ENCODE data around the gene SMAD3. TPM values are rescaled to one million over a fixed set of nuclear protein-coding genes. Genes with fewer than 3 reads are reported as not detected.

SMAD3 gene
- total RNA-seq, 2 experiments from 2014 or later = 41.2 to 77.8 TPM

GRCh38 chr15:67190326-67190725 is 124.9 kb downstream of the SMAD3 start:
- H3K4me2 ChIP-seq (ENCODE audit: low read length) = no peak overlapping the region
- ChIA-PET CTCF (ENCODE audit: unreplicated experiment) (interaction anchor here (0.6 kb wide), 1 partner anchor 14 kb away, joined by 3 read pairs; no protein-coding TSS in a partner anchor), POLR2A (no interaction called here)
- H2AFZ ChIP-seq (ENCODE audit: low read length) = no peak overlapping the region
- no peaks in the 10 kb centered on the region for H4K20me1 ChIP-seq (ENCODE audit: insufficient read depth, low read length)
- intact Hi-C loops (cut with micrococcal nuclease; ENCODE audit: unreplicated experiment) = no loop called here
- BruUV-seq (replicated peaks) = no TSS peak
- TF ChIP-seq EZH2phosphoT487 (IDR thresholded peaks at IDR 0.05; ENCODE audit: borderline replicate concordance, low read depth, low read length) = no peak
- TF ChIP-seq, protein P1, sequence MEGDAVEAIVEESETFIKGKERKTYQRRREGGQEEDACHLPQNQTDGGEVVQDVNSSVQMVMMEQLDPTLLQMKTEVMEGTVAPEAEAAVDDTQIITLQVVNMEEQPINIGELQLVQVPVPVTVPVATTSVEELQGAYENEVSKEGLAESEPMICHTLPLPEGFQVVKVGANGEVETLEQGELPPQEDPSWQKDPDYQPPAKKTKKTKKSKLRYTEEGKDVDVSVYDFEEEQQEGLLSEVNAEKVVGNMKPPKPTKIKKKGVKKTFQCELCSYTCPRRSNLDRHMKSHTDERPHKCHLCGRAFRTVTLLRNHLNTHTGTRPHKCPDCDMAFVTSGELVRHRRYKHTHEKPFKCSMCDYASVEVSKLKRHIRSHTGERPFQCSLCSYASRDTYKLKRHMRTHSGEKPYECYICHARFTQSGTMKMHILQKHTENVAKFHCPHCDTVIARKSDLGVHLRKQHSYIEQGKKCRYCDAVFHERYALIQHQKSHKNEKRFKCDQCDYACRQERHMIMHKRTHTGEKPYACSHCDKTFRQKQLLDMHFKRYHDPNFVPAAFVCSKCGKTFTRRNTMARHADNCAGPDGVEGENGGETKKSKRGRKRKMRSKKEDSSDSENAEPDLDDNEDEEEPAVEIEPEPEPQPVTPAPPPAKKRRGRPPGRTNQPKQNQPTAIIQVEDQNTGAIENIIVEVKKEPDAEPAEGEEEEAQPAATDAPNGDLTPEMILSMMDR (conservative IDR thresholded peaks at IDR 0.05; ENCODE audit: low read length) = no peak
- peaks cover 78% of the 10 kb centered on the region for H3K36me3 ChIP-seq (ENCODE audit: insufficient read depth, low read length)
- H3K4me1 ChIP-seq (ENCODE audit: insufficient read depth, low read length, poor library complexity, severe bottlenecking) = no peaks in the 10 kb centered on the region
- no peaks in the 10 kb centered on the region for H3K9me3 ChIP-seq (ENCODE audit: low read length)
- H3K9me2 ChIP-seq (ENCODE audit: insufficient read depth, low read length) = no peaks in the 10 kb centered on the region
- DNase-seq (ENCODE audit: low spot score) = no peak
- H3K4me3 ChIP-seq (ENCODE audit: low read depth, low read length, poor library complexity, severe bottlenecking) = no peak overlapping the region
- H3K79me2 ChIP-seq (ENCODE audit: insufficient read depth, low read depth, low read length) = no peaks in the 10 kb centered on the region
- H3K27ac ChIP-seq (ENCODE audit: low read depth, low read length, poor library complexity, severe bottlenecking) = no peak overlapping the region

- H3K4me2 ChIP-seq (ENCODE audit: low read length) = no peak overlapping the region
- H3K9me2 ChIP-seq (ENCODE audit: insufficient read depth, low read length) = no peaks in the 10 kb centered on the region
- TF ChIP-seq EZH2phosphoT487 (IDR thresholded peaks at IDR 0.05; ENCODE audit: borderline replicate concordance, low read depth, low read length) = no peak
- TF ChIP-seq, protein P1 (conservative IDR thresholded peaks at IDR 0.05; ENCODE audit: low read length) = no peak
- no peaks in the 10 kb centered on the region for H3K9me3 ChIP-seq (ENCODE audit: low read length)
- H2AFZ ChIP-seq (ENCODE audit: low read length) = no peak overlapping the region
- POLR2A ChIA-PET = no interaction called here
- no peaks in the 10 kb centered on the region for H3K4me1 ChIP-seq (ENCODE audit: insufficient read depth, low read length, poor library complexity, severe bottlenecking)
- no peak overlapping the region for H3K4me3 ChIP-seq (ENCODE audit: low read depth, low read length, poor library complexity, severe bottlenecking)
- intact Hi-C loops (cut with micrococcal nuclease; ENCODE audit: unreplicated experiment) = no loop called here
- TSS peak; percentile 21 for BruUV-seq (replicated peaks)
- no peak for DNase-seq (ENCODE audit: low spot score)
- no peaks in the 10 kb centered on the region for H3K79me2 ChIP-seq (ENCODE audit: insufficient read depth, low read depth, low read length)
- H4K20me1 ChIP-seq (ENCODE audit: insufficient read depth, low read length) = no peaks in the 10 kb centered on the region
- no peak overlapping the region for H3K27ac ChIP-seq (ENCODE audit: low read depth, low read length, poor library complexity, severe bottlenecking)
- CTCF ChIA-PET (ENCODE audit: unreplicated experiment) = interaction anchor here (0.6 kb wide), 1 partner anchor 15 kb away, joined by 3 read pairs; no protein-coding TSS in a partner anchor
- H3K36me3 ChIP-seq (ENCODE audit: insufficient read depth, low read length) = peaks cover 74% of the 10 kb centered on the region
These were observed 125.4 kb downstream of the SMAD3 start for GRCh38 chr15:67190813-67191212.

GRCh38 chr15:67192185-67192820 is 126.9 kb downstream of the SMAD3 start:
- H4K20me1 ChIP-seq (ENCODE audit: insufficient read depth, low read length) = no peaks in the 10 kb centered on the region
- no peak overlapping the region for H2AFZ ChIP-seq (ENCODE audit: low read length)
- ChIA-PET CTCF (ENCODE audit: unreplicated experiment) (no interaction called here), POLR2A (no interaction called here)
- BruUV-seq (replicated peaks) = no TSS peak
- DNase-seq (ENCODE audit: low spot score) = no peak
- no peaks in the 10 kb centered on the region for H3K9me3 ChIP-seq (ENCODE audit: low read length)
- no peaks in the 10 kb centered on the region for H3K4me1 ChIP-seq (ENCODE audit: insufficient read depth, low read length, poor library complexity, severe bottlenecking)
- H3K9me2 ChIP-seq (ENCODE audit: insufficient read depth, low read length) = no peaks in the 10 kb centered on the region
- H3K79me2 ChIP-seq (ENCODE audit: insufficient read depth, low read depth, low read length) = no peaks in the 10 kb centered on the region
- H3K4me3 ChIP-seq (ENCODE audit: low read depth, low read length, poor library complexity, severe bottlenecking) = no peak overlapping the region
- peaks cover 60% of the 10 kb centered on the region for H3K36me3 ChIP-seq (ENCODE audit: insufficient read depth, low read length)
- H3K27ac ChIP-seq (ENCODE audit: low read depth, low read length, poor library complexity, severe bottlenecking) = no peak overlapping the region
- TF ChIP-seq, protein P1 (conservative IDR thresholded peaks at IDR 0.05; ENCODE audit: low read length) = no peak
- no peak for TF ChIP-seq EZH2phosphoT487 (IDR thresholded peaks at IDR 0.05; ENCODE audit: borderline replicate concordance, low read depth, low read length)
- intact Hi-C loops (cut with micrococcal nuclease; ENCODE audit: unreplicated experiment) = no loop called here
- H3K4me2 ChIP-seq (ENCODE audit: low read length) = no peak overlapping the region
